A549 (cell line): ENCODE results near the gene TCEA3.

ENCODE experiments used
- CTCF ChIP-seq: fragments of >200 bp; sonication (Bioruptor Twin); formaldehyde crosslinking; IDR thresholded peaks from 3 replicates; pipeline ENCODE4 v1.5.1; 2016
- ZNF302 ChIP-seq: fragments of 250-450 bp; sonication (Bioruptor Pico); IDR thresholded peaks from 2 replicates; pipeline ENCODE4 v1.9.0; 2021; ENCODE audit warnings: inconsistent platforms, mild to moderate bottlenecking, moderate library complexity

GRCh38 chr1:23370330-23370708, 54.2 kb downstream of the TCEA3 start:
- TF ChIP-seq ZNF302 (CRISPR knock-in tag) (no peak), CTCF (no peak)
